GM18499 (cell line): ENCODE data around the gene KRIT1.
A peak's percentile ranks its signal among the peaks of the same experiment; 100 is the strongest.
"Not testable (repeated sequence)": the region's sequence is repeated elsewhere in the genome, so short reads cannot be mapped to it uniquely, and the experiment has no call there.

ENCODE experiments used
- ATAC-seq: cut with Tn5 transposase; IDR thresholded peaks from one replicate; pipeline ENCODE4 v1.9.1; 2021; ENCODE audit warnings: moderate number of reproducible peaks; ENCODE audit not compliant: insufficient read depth, unreplicated experiment

The KRIT1 gene

DNA sequence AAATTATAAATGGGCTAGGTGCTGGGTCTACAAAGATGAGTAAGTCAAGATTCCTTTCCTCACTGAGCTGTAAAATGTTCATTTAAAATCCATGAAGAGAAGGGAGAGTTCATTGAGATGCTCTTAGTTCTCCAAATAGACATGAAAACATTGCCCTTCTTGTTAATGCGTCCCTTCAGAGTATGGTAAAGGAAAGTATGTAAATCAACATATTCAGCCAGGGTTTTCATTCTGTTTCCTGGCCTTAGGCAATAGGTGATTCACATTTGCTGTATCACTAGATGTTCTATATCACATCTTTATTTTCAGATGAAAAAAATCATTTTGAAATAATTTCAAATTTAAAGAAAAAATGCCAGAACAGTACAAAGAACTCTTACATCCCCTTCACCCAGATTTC, 5.5 kb upstream of the KRIT1 start:
- ATAC-seq = no peak

DNA sequence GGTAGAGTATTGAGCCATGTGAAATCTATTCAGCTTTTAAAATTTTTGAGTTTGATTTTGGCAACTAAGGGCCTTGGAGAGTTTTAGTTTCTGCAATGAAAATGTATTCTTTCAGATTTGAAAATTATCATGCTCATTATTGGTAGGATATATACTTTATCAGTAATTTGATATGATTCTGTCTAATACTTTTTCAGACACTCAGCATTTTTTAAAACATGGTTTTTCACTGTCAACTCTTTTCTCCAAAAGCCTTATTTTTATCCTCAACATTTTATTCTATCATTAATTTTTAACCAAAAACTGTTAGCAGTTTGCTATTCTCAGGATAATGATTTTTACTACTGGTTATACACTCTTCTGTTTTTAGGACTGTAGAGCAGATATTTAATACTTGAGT, 4.9 kb upstream of the KRIT1 start:
- no peak for ATAC-seq

DNA sequence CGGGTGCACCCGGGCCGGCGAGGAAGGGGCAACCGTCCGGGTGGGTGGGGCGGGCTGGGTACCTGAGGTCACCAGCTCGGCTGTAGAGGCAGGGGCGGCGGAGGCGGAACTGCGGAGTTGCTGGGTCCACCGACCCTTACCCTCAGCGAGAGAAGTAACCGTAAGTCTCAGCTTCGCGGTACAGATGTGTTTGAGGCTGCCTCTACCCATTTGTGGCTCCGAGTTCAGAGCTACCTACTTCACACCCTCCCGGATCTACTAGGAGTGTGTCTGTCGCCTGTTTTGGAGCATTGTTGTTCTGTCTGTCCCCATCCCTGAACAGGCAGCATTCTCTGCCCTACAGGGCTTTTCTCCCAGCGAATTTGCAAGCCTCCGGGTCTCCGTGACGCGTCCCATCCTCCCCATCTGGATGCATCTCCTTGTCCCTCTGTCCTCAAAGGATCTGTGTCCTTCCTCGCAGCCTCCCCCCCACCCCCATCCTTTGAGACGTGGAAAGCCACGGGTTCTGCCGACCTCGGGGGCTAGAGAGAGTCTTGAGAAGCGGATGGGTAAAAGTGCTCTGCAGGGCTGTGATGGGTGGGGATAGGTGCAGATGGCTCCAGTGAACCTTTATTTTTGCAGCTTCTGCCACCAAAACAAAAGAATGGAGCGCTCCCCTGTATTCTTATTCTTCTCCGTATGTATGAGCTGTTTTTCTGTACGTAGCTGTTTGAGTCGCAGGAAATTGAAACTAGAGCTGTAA, 817 bp upstream of the KRIT1 start:
- ATAC-seq = peak; percentile 20

DNA sequence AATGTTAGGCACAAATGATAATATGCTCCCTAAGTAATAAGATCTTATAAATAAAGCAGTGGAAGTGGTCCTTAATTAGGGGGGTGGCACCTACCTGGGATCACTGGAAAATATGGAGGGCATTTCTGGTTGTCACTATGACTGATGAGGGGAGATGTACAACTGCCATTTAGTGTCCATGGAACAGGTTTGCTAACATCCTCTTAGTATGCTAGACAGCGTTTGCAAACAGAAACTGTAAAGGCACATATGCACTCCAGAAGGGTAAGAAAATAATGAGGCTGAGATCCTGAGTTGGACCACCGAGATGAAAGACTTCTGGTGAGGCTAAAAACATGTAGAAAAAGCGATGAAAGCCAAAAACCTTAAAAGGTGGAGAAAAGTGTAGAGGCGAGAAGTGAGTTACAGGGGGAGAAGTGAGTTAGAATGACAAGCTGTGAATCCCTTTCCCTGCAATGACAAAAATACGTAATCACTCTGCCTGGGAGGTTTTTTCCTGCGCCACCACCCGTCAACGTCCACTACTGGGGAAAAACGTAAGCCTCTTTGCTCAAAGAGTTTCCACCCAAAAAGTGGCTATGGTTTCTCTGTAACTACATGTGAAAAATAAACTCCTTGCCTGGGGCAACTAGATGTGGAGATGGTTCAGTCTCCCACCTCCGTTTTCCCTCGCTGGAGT, 767 bp downstream of the KRIT1 start:
- no peak for ATAC-seq

- ATAC-seq = no peak
Measured at GRCh38 chr7:92242972-92243371, 2.7 kb downstream of the KRIT1 start.

GRCh38 chr7:92230547-92230946, 15.2 kb downstream of the KRIT1 start:
- ATAC-seq = no peak

DNA sequence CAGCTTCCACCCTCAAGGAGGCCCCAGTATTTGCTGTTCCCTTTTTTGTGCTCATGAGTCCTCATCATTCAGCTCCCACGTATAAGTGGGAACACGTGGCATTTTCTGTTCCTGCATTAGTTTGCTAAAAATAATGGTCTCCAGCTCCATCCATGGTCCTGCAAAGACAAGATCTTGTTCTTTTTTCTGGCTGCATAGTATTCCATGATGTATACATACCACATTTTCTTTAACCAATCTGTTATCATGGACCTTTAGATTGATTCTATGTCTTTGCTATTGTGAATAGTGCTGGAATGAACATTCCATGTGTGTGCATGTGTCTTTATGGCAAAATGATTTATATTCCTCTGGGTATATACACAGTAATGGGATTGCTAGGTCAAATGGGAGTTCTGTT, 17.0 kb downstream of the KRIT1 start:
- ATAC-seq = no peak

- no peak for ATAC-seq
Measured at GRCh38 chr7:92228100-92228499, 17.6 kb downstream of the KRIT1 start.

DNA sequence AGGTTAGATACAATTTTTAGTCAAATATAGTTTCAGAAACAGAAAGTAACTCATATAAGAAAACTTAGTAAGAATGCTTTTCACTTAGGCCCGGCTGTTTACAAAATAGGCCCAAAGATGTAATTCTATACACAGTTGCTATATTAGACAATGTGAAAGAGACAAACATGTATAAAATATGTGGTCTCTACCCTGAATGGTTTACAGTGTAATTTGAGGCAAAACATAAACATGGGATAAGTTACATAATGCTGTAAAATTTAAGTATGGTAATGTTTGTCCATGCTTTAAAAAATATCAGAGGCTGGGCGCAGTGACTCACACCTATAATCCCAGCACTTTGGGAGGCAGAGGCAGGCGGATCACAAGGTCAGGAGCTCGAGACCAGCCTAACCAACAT, 18.7 kb downstream of the KRIT1 start:
- ATAC-seq = no peak

DNA sequence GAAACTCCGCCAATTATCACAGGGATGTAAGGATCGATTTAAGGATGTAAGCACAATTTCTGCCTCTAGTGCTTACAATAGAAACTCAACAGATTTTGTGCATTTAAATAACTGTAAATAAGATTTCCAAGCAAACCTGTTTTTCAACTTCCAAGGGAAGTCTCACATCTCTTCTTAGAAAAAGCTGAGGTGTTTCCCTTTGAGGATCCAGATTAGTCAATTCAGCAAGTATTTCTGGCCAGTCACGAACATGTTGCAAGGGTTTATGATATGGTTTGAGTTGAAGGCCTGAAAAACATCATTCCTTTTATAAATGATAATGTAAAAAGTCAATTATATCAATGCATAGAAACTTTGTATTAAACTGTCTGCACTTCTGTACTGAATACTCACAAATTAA, 23.9 kb downstream of the KRIT1 start:
- no peak for ATAC-seq

DNA sequence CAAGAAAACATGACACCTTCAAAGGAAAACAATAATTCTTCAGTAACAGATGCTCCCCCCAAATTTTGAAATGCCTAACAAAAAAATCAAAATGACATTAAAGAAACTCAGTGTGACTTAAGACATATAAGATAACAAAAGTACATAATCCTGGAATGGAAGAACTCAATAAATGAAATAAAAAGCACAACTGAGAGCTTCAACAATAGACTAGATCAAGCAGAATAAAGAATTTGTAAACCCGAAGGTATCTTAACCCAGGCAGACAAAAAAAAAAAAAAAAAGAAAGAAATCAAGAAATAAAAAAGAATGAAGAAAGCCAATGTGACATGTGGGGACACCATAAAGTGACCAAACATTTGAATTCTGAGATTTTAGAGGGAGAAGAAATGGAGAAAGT, 39.0 kb downstream of the KRIT1 start:
- ATAC-seq = no peak

DNA sequence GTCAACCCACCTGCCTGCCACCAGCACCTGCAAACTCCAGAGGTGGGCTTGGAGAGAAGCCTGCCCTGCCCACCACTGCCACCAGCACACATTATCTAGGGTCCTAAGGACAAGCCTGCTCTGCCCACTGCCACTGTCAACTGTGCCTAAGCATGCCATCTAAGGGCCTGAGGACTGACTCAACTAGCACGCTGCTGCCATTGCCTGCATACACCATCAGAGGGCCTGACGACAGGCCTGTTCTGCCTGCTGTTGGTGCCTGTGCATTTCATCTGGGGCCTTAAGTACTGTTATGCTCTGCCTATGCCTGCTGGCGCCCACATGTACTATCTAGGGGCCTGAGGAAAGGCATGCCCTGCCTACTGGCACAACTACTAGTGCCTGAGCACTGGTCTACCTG, 39.7 kb downstream of the KRIT1 start:
- ATAC-seq = no peak

- ATAC-seq = no peak
Measured at GRCh38 chr7:92200791-92201190, 44.9 kb downstream of the KRIT1 start.

DNA sequence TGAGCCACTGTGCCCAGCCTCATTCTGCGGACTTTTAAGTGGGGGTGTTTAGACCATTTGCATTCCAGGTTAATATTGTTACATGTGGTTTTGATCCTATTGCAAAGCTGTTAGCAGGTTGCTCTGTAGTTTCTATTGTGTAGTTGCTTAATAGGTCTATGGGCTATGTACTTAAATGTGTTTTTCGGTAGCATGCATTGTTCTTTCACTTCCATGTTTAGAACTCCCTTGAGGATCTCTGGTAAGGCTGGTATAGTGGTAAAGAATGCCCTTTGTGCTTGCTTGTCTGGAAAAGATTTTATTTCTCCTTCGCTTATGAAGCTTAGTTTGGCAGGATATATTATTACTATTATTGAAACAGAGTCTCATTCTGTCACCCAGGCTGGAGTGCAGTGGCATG, 53.4 kb downstream of the KRIT1 start:
- no peak for ATAC-seq

DNA sequence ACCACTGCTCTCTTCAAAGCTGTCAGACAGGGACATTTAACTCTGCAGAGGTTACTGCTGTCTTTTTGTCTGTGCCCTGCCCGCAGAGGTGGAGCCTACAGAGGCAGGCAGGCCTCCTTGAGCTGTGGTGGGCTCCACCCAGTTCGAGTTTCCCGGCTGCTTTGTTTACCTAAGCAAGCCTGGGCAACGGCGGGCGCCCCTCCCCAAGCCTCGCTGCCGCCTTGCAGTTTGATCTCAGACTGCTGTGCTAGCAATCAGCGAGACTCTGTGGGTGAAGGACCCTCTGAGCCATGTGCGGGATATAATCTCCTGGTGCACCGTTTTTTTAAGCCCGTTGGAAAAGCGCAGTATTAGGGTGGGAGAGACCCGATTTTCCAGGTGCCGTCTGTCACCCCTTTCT, 56.5 kb downstream of the KRIT1 start:
- not testable (repeated sequence) for ATAC-seq

DNA sequence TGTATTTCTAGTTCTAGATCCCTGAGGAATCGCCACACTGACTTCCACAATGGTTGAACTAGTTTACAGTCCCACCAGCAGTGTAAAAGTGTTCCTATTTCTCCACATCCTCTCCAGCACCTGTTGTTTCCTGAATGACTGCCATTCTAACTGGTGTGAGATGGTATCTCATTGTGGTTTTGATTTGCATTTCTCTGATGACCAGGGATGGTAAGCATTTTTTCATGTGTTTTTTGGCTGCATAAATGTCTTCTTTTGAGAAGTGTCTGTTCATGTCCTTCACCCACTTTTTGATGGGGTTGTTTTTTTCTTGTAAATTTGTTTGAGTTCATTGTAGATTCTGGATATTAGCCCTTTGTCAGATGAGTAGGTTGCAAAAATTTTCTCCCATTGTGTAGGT, 61.4 kb downstream of the KRIT1 start:
- ATAC-seq = not testable (repeated sequence)

GRCh38 chr7:92178928-92179924, 66.5 kb downstream of the KRIT1 start, which contains the start of gene LRRD1:
Gene LRRD1 (minus strand): TSS chr7:92179142. CDS start chr7:92165202, 13,940 bp downstream.
- peak; percentile 83 for ATAC-seq

- no peak for ATAC-seq
Measured at GRCh38 chr7:92177362-92177761, 68.4 kb downstream of the KRIT1 start.

GRCh38 chr7:92169529-92169928, 76.2 kb downstream of the KRIT1 start:
- ATAC-seq = not testable (repeated sequence)

- no peak for ATAC-seq
Measured at GRCh38 chr7:92161271-92161670, 84.4 kb downstream of the KRIT1 start.
